Activated naive CD4-positive, alpha-beta T cell treated with anti-CD3 and anti-CD28 coated beads, Interleukin-2, amount 10 ng/mL, durations not matched to agents 7 days and 5 days (primary cell): Measurements from ENCODE around the gene PRSS50.

ENCODE experiments used
- CTCF ChIA-PET: fragments of 350-600 bp; sonication (Branson Sonifier 250); formaldehyde crosslinking; loops from one replicate; lab custom pipeline; 2021; ENCODE audit warnings: antibody characterized with exemption; lab: Charles Lee
- DNase-seq: peaks from one replicate; pipeline ENCODE4 v3.0.0-alpha.2; 2020
- H3K27ac Mint-ChIP-seq: one replicate; pipeline ENCODE4 v1.8.0; 2021; ENCODE audit warnings: mild to moderate bottlenecking, moderate library complexity, mixed read lengths
- H3K27me3 Mint-ChIP-seq: one replicate; pipeline ENCODE4 v1.8.0; 2021; ENCODE audit warnings: mild to moderate bottlenecking, mixed read lengths
- H3K36me3 Mint-ChIP-seq: one replicate; pipeline ENCODE4 v1.8.0; 2021; ENCODE audit warnings: mixed read lengths
- H3K4me1 Mint-ChIP-seq: one replicate; pipeline ENCODE4 v1.8.0; 2021; ENCODE audit warnings: mixed read lengths
- H3K4me3 Mint-ChIP-seq: one replicate; pipeline ENCODE4 v1.8.0; 2021; ENCODE audit warnings: mild to moderate bottlenecking, moderate library complexity, mixed read lengths
- H3K9me3 Mint-ChIP-seq: one replicate; pipeline ENCODE4 v1.8.0; 2021; ENCODE audit warnings: mixed read lengths

Gene PRSS50

GRCh38 chr3:46695177-46695961, 22.3 kb downstream of the PRSS50 start:
- Mint-ChIP-seq H3K4me1 (peaks cover 75% of the 10 kb centered on the region), H3K4me3 (peak overlapping the region; percentile 62), H3K9me3 (no peaks in the 10 kb centered on the region), H3K27me3 (peaks cover 37% of the 10 kb centered on the region), H3K36me3 (peaks cover 4% of the 10 kb centered on the region), H3K27ac (peak overlapping the region; percentile 96)
- DNase-seq, result peak; percentile 71
- CTCF ChIA-PET, result interaction anchor here (0.9 to 2.7 kb wide), 7 partner anchors 11 to 206 kb away, joined by 3 to 17 read pairs (median 3); no protein-coding TSS in a partner anchor

DNA sequence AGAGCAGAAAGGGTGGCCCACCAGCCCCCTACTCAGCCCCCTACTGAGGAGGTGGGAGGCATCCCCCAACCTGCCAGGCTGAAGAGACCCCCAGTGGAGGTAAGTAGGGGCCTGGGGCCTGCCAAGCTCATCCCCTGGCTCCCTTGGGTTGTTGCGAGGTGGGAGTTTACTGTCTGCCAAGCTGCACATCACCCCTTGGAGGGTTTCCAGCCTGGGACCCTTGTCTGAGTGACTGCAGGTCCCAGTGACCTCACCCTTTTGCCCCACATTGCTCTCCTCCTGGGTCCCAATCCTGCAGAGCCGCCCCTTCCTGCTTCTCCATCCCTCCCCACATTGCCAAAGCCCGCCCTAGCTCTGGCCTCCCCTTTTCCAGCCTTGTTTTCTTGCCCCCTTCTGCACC, 23.1 kb downstream of the PRSS50 start:
- H3K4me1 Mint-ChIP-seq, result peaks cover 79% of the 10 kb centered on the region
- no peaks in the 10 kb centered on the region for H3K9me3 Mint-ChIP-seq
- CTCF ChIA-PET, result interaction anchor here (0.9 to 2.7 kb wide), 5 partner anchors 8 to 206 kb away, joined by 3 to 17 read pairs (median 8); no protein-coding TSS in a partner anchor
- no peak for DNase-seq
- H3K27me3 Mint-ChIP-seq, result peaks cover 28% of the 10 kb centered on the region
- peak overlapping the region; percentile 96 for H3K27ac Mint-ChIP-seq
- peaks cover 4% of the 10 kb centered on the region for H3K36me3 Mint-ChIP-seq
- H3K4me3 Mint-ChIP-seq, result peak overlapping the region; percentile 62

DNA sequence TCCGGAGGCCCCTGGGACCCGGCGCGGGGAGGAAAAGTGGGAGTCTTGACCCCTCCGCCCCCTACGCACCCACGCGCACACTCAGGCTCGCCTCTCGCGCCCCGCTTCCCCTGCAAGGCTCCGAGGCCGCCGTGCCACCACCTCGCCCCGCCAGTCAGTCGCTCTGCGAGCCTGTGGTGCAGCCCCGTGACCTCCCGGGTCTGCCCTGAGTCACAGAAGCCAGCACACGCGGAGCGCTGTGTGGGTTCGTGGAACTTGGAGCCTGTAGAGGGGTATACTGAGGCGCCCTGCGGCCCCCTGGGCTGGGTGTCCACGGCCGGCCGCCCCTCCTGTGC, 23.8 kb downstream of the PRSS50 start:
- Mint-ChIP-seq H3K9me3 (no peaks in the 10 kb centered on the region), H3K4me1 (peaks cover 75% of the 10 kb centered on the region), H3K36me3 (peaks cover 4% of the 10 kb centered on the region), H3K27ac (peak overlapping the region; percentile 96), H3K4me3 (peak overlapping the region; percentile 58), H3K27me3 (peaks cover 28% of the 10 kb centered on the region)
- no peak for DNase-seq
- CTCF ChIA-PET, result interaction anchor here (0.9 to 2.7 kb wide), 2 partner anchors 9 to 205 kb away, joined by 3 to 17 read pairs; no protein-coding TSS in a partner anchor

- H3K9me3 Mint-ChIP-seq, result no peaks in the 10 kb centered on the region
- CTCF ChIA-PET, result interaction anchor here (1.5 to 3.0 kb wide), 2 partner anchors 201 to 204 kb away, joined by 3 to 12 read pairs; no protein-coding TSS in a partner anchor
- H3K36me3 Mint-ChIP-seq, result peaks cover 4% of the 10 kb centered on the region
- peak within 1 kb of the TSS; percentile 96 for H3K27ac Mint-ChIP-seq
- peak within 1 kb of the TSS; percentile 88 for H3K4me3 Mint-ChIP-seq
- peak; percentile 85 for DNase-seq
- peaks cover 75% of the 10 kb centered on the region for H3K4me1 Mint-ChIP-seq
- H3K27me3 Mint-ChIP-seq, result peaks cover 28% of the 10 kb centered on the region
These were observed 24.4 kb downstream of the PRSS50 start, which contains the start of gene ALS2CL for GRCh38 chr3:46693038-46693891. Gene ALS2CL (minus strand): TSS chr3:46693679. CDS start chr3:46689440, 4,239 bp downstream.

- H3K27me3 Mint-ChIP-seq, result peaks cover 28% of the 10 kb centered on the region
- H3K36me3 Mint-ChIP-seq, result peaks cover 4% of the 10 kb centered on the region
- peak overlapping the region; percentile 90 for H3K27ac Mint-ChIP-seq
- DNase-seq, result peak; percentile 30
- H3K4me3 Mint-ChIP-seq, result peak overlapping the region; percentile 88
- no peaks in the 10 kb centered on the region for H3K9me3 Mint-ChIP-seq
- H3K4me1 Mint-ChIP-seq, result peaks cover 71% of the 10 kb centered on the region
- CTCF ChIA-PET, result interaction anchor here (1.5 to 3.0 kb wide), 2 partner anchors 202 to 203 kb away, joined by 3 to 12 read pairs; no protein-coding TSS in a partner anchor
These were observed 25.1 kb downstream of the PRSS50 start for GRCh38 chr3:46692566-46692990.

GRCh38 chr3:46690798-46691197, 26.9 kb downstream of the PRSS50 start:
- Mint-ChIP-seq H3K27ac (peak overlapping the region; percentile 11), H3K36me3 (peaks cover 5% of the 10 kb centered on the region), H3K4me3 (no peak overlapping the region), H3K27me3 (peaks cover 28% of the 10 kb centered on the region), H3K9me3 (no peaks in the 10 kb centered on the region), H3K4me1 (peaks cover 56% of the 10 kb centered on the region)
- DNase-seq, result peak; percentile 34
- CTCF ChIA-PET, result interaction anchor here (3.0 kb wide), 1 partner anchor 202 kb away, joined by 12 read pairs; no protein-coding TSS in a partner anchor

DNA sequence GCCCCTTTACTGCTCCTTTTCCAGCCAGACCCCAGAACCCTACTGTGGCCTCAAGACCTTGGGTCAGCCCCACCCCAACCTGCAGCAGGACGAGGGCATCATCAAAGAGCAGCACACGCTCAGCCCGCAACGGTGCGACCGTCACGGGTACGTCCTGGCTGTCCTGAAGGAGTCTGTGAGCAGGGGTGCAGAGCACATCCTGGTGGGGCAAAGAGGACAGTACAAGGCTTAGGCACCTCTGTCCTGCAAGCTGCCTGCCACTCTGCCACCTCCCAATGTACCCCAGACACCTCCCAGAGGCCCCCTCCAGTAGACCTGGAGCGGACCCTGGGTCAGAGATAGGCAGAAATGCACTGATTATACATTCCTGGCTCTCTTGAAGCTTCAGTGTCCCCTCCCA, 32.2 kb downstream of the PRSS50 start:
- peaks cover 7% of the 10 kb centered on the region for H3K4me1 Mint-ChIP-seq
- H3K4me3 Mint-ChIP-seq, result no peak overlapping the region
- H3K9me3 Mint-ChIP-seq, result no peaks in the 10 kb centered on the region
- CTCF ChIA-PET, result no interaction called here
- peaks cover 4% of the 10 kb centered on the region for H3K27me3 Mint-ChIP-seq
- H3K27ac Mint-ChIP-seq, result no peak overlapping the region
- no peak for DNase-seq
- H3K36me3 Mint-ChIP-seq, result peaks cover 7% of the 10 kb centered on the region

DNA sequence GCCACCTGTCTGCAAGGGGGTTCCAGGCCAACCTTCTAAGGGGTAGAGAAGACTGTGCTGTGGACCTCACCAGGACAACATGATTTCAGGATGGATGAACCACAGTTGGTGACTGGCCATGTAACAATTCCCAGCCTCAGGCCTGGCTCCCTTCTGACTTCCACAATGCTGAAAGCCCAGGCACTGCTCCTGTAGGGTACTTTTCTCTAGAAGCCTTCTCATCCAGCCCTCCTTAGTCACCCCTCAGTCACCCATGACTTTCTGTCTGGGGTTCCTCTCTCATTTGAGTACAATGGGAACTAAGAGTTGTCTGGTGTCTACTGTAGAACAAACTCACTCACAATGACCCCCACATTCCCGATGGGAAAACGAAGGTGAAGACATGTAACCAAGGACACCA, 32.8 kb downstream of the PRSS50 start:
- H3K27ac Mint-ChIP-seq, result no peak overlapping the region
- H3K36me3 Mint-ChIP-seq, result peaks cover 7% of the 10 kb centered on the region
- no peak overlapping the region for H3K4me3 Mint-ChIP-seq
- H3K27me3 Mint-ChIP-seq, result peaks cover 4% of the 10 kb centered on the region
- no peak for DNase-seq
- CTCF ChIA-PET, result interaction anchor here (1.2 to 1.4 kb wide), 4 partner anchors 11 to 196 kb away, joined by 3 to 5 read pairs (median 3); no protein-coding TSS in a partner anchor
- no peaks in the 10 kb centered on the region for H3K9me3 Mint-ChIP-seq
- peaks cover 3% of the 10 kb centered on the region for H3K4me1 Mint-ChIP-seq

DNA sequence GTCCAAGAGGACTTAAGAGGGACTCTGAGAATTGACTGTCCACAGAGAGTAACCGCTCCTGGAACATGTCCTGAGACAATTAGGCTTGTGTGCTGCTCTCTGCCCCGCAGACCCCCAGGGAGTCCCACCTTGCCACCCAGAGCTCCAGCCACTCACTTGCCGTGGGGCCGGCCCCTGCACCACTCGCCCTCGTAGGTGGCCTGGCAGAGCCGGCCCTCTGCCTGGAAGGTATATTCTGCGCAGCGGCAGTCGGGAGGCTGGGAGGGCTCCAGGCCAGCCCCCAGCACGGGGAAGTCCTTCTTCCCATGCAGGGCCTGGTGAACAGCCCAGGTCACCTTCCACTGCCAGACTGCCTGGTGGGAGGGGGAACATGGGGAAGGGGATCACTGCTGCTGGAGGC, 34.7 kb downstream of the PRSS50 start:
- Mint-ChIP-seq H3K27me3 (no peaks in the 10 kb centered on the region), H3K36me3 (peaks cover 7% of the 10 kb centered on the region), H3K4me1 (no peaks in the 10 kb centered on the region), H3K27ac (no peak overlapping the region), H3K4me3 (no peak overlapping the region), H3K9me3 (no peaks in the 10 kb centered on the region)
- no peak for DNase-seq
- CTCF ChIA-PET, result no interaction called here

DNA sequence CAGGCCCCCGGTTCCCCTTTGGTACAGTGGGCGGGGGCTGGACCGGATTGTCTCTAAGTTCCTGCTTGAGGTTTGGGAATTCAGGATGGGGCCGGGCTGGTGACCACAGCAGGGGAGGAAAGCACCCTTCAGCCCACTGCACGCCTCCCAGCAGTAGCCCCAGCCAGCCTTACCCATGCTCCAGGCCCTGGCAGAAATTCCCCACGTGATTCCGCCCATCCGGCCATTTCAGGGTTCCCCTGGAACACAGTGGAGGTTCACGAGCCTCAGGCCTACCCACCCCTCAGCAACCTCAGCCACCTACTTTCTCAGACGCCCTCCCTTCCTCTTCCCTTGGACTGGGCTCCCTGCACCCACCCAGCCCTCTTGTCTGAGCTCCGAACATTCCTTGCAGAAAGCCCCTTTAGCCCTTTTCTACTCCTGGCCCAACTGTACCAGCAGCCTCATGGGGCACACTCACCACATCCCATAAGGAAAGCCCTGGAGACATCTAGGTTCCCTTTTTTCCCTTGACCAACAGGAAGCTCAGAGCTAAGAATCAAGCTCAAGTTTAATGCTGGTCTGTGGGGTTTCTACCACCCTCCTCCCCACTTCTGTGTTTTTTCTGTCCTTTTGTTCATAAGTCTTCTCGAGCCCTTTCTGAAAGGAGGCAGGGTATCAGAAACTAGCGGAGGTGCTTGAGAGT, 35.7 kb downstream of the PRSS50 start:
- no peak for DNase-seq
- Mint-ChIP-seq H3K27ac (no peak overlapping the region), H3K36me3 (peaks cover 7% of the 10 kb centered on the region), H3K27me3 (no peaks in the 10 kb centered on the region), H3K4me3 (no peak overlapping the region), H3K4me1 (no peaks in the 10 kb centered on the region), H3K9me3 (no peaks in the 10 kb centered on the region)
- CTCF ChIA-PET, result no interaction called here

DNA sequence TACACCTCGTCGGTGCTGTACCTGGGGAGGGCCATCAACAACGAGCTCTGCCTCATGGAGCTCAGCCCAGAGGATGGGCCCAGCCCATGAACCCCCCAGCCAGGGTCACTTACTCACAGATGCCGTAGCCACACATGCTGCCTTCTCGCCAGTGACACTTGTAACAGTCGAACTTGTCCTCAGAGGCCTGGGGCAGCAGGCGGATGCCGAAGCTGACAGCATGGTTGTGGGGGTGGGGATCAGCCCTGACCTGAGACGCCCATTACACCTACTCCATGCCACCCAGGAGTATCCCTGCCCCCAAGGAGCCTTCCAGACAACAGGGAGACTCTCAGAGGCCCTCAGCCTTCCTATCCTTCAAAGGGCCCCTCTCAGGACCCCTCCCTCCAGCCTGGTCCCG, 36.3 kb downstream of the PRSS50 start:
- no peak for DNase-seq
- H3K36me3 Mint-ChIP-seq, result peaks cover 7% of the 10 kb centered on the region
- no peaks in the 10 kb centered on the region for H3K4me1 Mint-ChIP-seq
- H3K9me3 Mint-ChIP-seq, result no peaks in the 10 kb centered on the region
- CTCF ChIA-PET, result no interaction called here
- H3K27me3 Mint-ChIP-seq, result no peaks in the 10 kb centered on the region
- no peak overlapping the region for H3K27ac Mint-ChIP-seq
- H3K4me3 Mint-ChIP-seq, result no peak overlapping the region

GRCh38 chr3:46680298-46680826, 37.3 kb downstream of the PRSS50 start:
- CTCF ChIA-PET, result no interaction called here
- no peaks in the 10 kb centered on the region for H3K27me3 Mint-ChIP-seq
- no peak overlapping the region for H3K4me3 Mint-ChIP-seq
- peaks cover 5% of the 10 kb centered on the region for H3K36me3 Mint-ChIP-seq
- H3K27ac Mint-ChIP-seq, result no peak overlapping the region
- DNase-seq, result no peak
- no peaks in the 10 kb centered on the region for H3K4me1 Mint-ChIP-seq
- H3K9me3 Mint-ChIP-seq, result no peaks in the 10 kb centered on the region

DNA sequence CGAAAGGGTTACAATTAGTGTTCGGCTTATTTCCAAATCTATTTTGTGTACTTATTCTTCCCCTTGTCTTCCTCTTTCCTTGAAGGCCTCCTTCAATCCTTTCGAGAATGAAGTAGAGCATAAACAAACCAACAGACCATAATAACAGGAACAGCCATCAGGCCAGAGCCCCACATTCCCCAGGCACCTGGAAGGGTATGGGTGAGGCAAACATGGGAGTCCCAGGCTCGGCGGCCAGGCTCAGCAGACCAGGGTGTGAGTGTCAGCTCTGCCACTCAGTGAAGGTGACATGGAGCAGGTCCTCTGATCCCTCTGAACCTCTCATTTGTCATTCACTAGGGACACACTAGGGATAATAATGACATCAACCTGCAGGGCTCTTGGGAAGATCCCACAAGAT, 38.0 kb downstream of the PRSS50 start:
- DNase-seq, result no peak
- Mint-ChIP-seq H3K4me3 (no peak overlapping the region), H3K36me3 (peaks cover 2% of the 10 kb centered on the region), H3K27me3 (no peaks in the 10 kb centered on the region), H3K4me1 (no peaks in the 10 kb centered on the region), H3K27ac (no peak overlapping the region), H3K9me3 (no peaks in the 10 kb centered on the region)
- CTCF ChIA-PET, result no interaction called here
